Hepatocyte (in vitro differentiated cells): ENCODE data around the gene UBXN7. TPM values are rescaled to one million over a fixed set of nuclear protein-coding genes. Genes with fewer than 3 reads are reported as not detected.
"Not testable (repeated sequence)": the region's sequence is repeated elsewhere in the genome, so short reads cannot be mapped to it uniquely, and the experiment has no call there.

Experiments
- DNase-seq: peaks from one replicate; pipeline ENCODE4 v3.0.0-alpha.2; 2016; ENCODE audit warnings: low spot score
- H2AFZ ChIP-seq: fragments of 200-600 bp; sonication (generic); 2 replicates; pipeline ENCODE4 v1.6.0; 2016; ENCODE audit warnings: antibody characterized with exemption, mild to moderate bottlenecking
- H3K27ac ChIP-seq: fragments of 200-600 bp; sonication (generic); 2 replicates; pipeline ENCODE4 v1.5.1; 2016; ENCODE audit warnings: mild to moderate bottlenecking
- H3K27me3 ChIP-seq: fragments of 200-600 bp; sonication (generic); 2 replicates; pipeline ENCODE4 v1.6.1; 2016
- H3K36me3 ChIP-seq: fragments of 200-600 bp; sonication (generic); replicated peaks from 2 replicates; pipeline ENCODE4 v1.5.1; 2016; ENCODE audit warnings: low read depth; ENCODE audit not compliant: insufficient read depth
- H3K4me1 ChIP-seq: fragments of 200-600 bp; sonication (generic); 2 replicates; pipeline ENCODE4 v1.5.1; 2016; ENCODE audit warnings: mild to moderate bottlenecking, moderate library complexity; ENCODE audit not compliant: insufficient read depth
- H3K4me2 ChIP-seq: fragments of 200-600 bp; sonication (generic); 2 replicates; pipeline ENCODE4 v1.6.0; 2016
- H3K4me3 ChIP-seq: fragments of 200-600 bp; sonication (generic); 2 replicates; pipeline ENCODE4 v1.5.1; 2016; ENCODE audit warnings: mild to moderate bottlenecking
- H3K79me2 ChIP-seq: fragments of 200-600 bp; sonication (generic); 2 replicates; pipeline ENCODE4 v1.6.0; 2017; ENCODE audit warnings: mild to moderate bottlenecking
- H3K9me2 ChIP-seq: fragments of 200-600 bp; sonication (generic); replicated peaks from 2 replicates; pipeline ENCODE4 v1.6.0; 2017; ENCODE audit warnings: mild to moderate bottlenecking; ENCODE audit not compliant: insufficient read depth
- H3K9me3 ChIP-seq: fragments of 200-600 bp; sonication (generic); 2 replicates; pipeline ENCODE4 v1.5.1; 2016; ENCODE audit warnings: low read depth, mild to moderate bottlenecking
- H4K20me1 ChIP-seq: fragments of 200-600 bp; sonication (generic); 2 replicates; pipeline ENCODE4 v1.6.0; 2016; ENCODE audit warnings: mild to moderate bottlenecking; ENCODE audit not compliant: insufficient read depth, poor library complexity, severe bottlenecking
- CTCF ChIP-seq: fragments of 200-600 bp; sonication (generic); IDR thresholded peaks from 2 replicates; pipeline ENCODE4 v1.5.1; 2016; ENCODE audit warnings: antibody characterized with exemption, mild to moderate bottlenecking; ENCODE audit not compliant: poor library complexity
- EZH2 ChIP-seq: fragments of 200-600 bp; sonication (generic); IDR thresholded peaks from 2 replicates; pipeline ENCODE4 v1.6.1; 2016; ENCODE audit warnings: antibody characterized with exemption, mild to moderate bottlenecking, borderline replicate concordance
- EZH2phosphoT487 ChIP-seq: fragments of 200-600 bp; sonication (generic); IDR thresholded peaks from one replicate; pipeline ENCODE4 v1.6.1; 2018; ENCODE audit warnings: antibody characterized with exemption, mild to moderate bottlenecking, low read depth, moderate library complexity; ENCODE audit not compliant: unreplicated experiment, severe bottlenecking
- WGBS: methylation state at CpG from one replicate; pipeline ENCODE4 v1.1.6; 2016; ENCODE audit warnings: low lambda C conversion rate; ENCODE audit errors: missing lambda C conversion rate; 5-methylcytosine and 5-hydroxymethylcytosine counted together
- polyA plus RNA-seq: library from polyadenylated mRNA; unstranded; fragments of >200 nt; fragmentation: Nextera tagmentation; extraction: Ambion mirVana; gene quantifications from 2 replicates; pipeline ENCODE4 v1.2.1, GENCODE V29; 2016
- total RNA-seq: library from RNA; depleted of rRNA; stranded (reverse); fragments of >200 nt; gene quantifications from 2 replicates; pipeline ENCODE4 v1.2.3, GENCODE V29; 2014

Gene UBXN7
- total and polyA plus RNA-seq, 2 experiments from 2014 or later = 18.6 to 32.4 TPM

- no peak overlapping the region for H3K27ac ChIP-seq
- no peak overlapping the region for H3K4me2 ChIP-seq
- peaks cover 23% of the 10 kb centered on the region for H3K79me2 ChIP-seq
- no peak overlapping the region for H3K4me3 ChIP-seq
- no peak overlapping the region for H2AFZ ChIP-seq
- TF ChIP-seq CTCF (no peak), EZH2phosphoT487 (no peak), EZH2 (no peak)
- H3K27me3 ChIP-seq = no peaks in the 10 kb centered on the region
- no peaks in the 10 kb centered on the region for H3K9me2 ChIP-seq
- no peaks in the 10 kb centered on the region for H3K9me3 ChIP-seq
- H3K36me3 ChIP-seq = no peaks in the 10 kb centered on the region
- DNase-seq = no peak
- no peaks in the 10 kb centered on the region for H3K4me1 ChIP-seq
- 93% methylated on average over 3 of the region's 3 CpGs for WGBS
- no peaks in the 10 kb centered on the region for H4K20me1 ChIP-seq
Measured at GRCh38 chr3:196388956-196389355, 43.3 kb downstream of the UBXN7 start.

DNA sequence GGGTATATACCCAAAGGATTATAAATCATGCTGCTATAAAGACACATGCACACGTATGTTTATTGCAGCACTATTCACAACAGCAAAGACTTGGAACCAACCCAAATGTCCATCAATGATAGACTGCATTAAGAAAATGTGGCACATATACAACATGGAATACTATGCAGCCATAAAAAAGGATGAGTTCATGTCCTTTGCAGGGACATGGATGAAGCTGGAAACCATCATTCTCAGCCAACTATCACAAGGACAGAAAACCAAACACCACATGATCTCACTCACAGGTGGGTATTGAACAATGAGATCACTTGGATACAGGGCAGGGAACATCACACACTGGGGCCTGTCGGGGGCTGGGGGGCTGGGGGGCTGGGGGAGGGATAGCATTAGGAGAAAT is 44.3 kb downstream of the UBXN7 start:
- DNase-seq, H3K9me2 ChIP-seq, H3K9me3 ChIP-seq, H3K36me3 ChIP-seq, H4K20me1 ChIP-seq, H3K27me3 ChIP-seq, H3K4me1 ChIP-seq, H3K4me2 ChIP-seq, H2AFZ ChIP-seq, H3K4me3 ChIP-seq, H3K27ac ChIP-seq: not testable (repeated sequence)
- peaks cover 30% of the 10 kb centered on the region for H3K79me2 ChIP-seq
- WGBS = 92% methylated on average over 2 of the region's 2 CpGs

GRCh38 chr3:196386797-196387196 is 45.4 kb downstream of the UBXN7 start:
- H3K27ac ChIP-seq, H3K4me3 ChIP-seq, H3K9me3 ChIP-seq, DNase-seq, H3K27me3 ChIP-seq, H3K9me2 ChIP-seq, H4K20me1 ChIP-seq, H3K36me3 ChIP-seq, H3K4me2 ChIP-seq, H2AFZ ChIP-seq, H3K4me1 ChIP-seq: not testable (repeated sequence)
- WGBS = 99% methylated on average over 3 of the region's 3 CpGs
- peaks cover 31% of the 10 kb centered on the region for H3K79me2 ChIP-seq

DNA sequence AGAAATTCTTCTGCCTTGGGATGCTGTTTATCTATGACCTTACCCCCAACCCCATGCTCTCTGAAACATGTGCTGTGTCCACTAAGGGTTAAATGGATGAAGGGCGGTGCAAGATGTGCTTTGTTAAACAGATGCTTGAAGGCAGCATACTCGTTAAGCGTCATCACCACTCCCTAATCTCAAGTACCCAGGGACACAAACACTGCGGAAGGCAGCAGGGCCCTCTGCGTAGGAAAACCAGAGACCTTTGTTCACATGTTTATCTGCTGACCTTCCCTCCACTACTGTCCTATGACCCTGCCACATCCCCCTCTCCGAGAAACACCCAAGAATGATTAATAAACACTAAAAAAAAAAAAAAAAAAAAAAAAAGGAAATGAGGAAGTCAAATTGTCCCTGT is 46.2 kb downstream of the UBXN7 start:
- H3K27ac ChIP-seq, DNase-seq, H3K4me3 ChIP-seq, H2AFZ ChIP-seq, H3K9me2 ChIP-seq, H3K4me1 ChIP-seq, H3K9me3 ChIP-seq, H3K36me3 ChIP-seq, H3K27me3 ChIP-seq, H4K20me1 ChIP-seq, H3K4me2 ChIP-seq: not testable (repeated sequence)
- WGBS = 85% methylated on average over 6 of the region's 6 CpGs
- peaks cover 31% of the 10 kb centered on the region for H3K79me2 ChIP-seq

GRCh38 chr3:196385446-196385845 is 46.8 kb downstream of the UBXN7 start:
- not testable (repeated sequence) for DNase-seq, H3K27ac ChIP-seq, H3K4me3 ChIP-seq, H3K9me2 ChIP-seq, H3K4me1 ChIP-seq, H3K4me2 ChIP-seq, H2AFZ ChIP-seq, H4K20me1 ChIP-seq, H3K36me3 ChIP-seq, H3K27me3 ChIP-seq, H3K9me3 ChIP-seq
- peaks cover 31% of the 10 kb centered on the region for H3K79me2 ChIP-seq
- WGBS = 100% methylated on average over 8 of the region's 25 CpGs
